Stomach (tissue), 9 donors: ENCODE data around the gene RSBN1. TPM values are rescaled to one million over a fixed set of nuclear protein-coding genes. Genes with fewer than 3 reads are reported as not detected.
"Not testable (repeated sequence)": the region's sequence is repeated elsewhere in the genome, so short reads cannot be mapped to it uniquely, and the experiment has no call there.

Source experiments
- DNase-seq, 2 donors: peaks; one replicate each; pipeline versions ENCODE4 v3.0.0 to v3.0.0-alpha.2; 2013 to 2019
- H3K27ac ChIP-seq, 5 donors: fragments of 200-600 bp in 4 of 5; sonication (generic) in 4 of 5; one replicate each; pipeline ENCODE4 v1.5.1; 2013 to 2019; ENCODE audit warnings: mild to moderate bottlenecking in 1 of 5, moderate library complexity in 1 of 5
- H3K27me3 ChIP-seq, 3 donors: fragments of 200-600 bp; sonication (generic); one replicate each; pipeline ENCODE4 v1.5.1; 2017 to 2019; ENCODE audit warnings: mixed run types in 1 of 3
- H3K36me3 ChIP-seq, 4 donors: fragments of 200-600 bp; sonication (generic); 1 replicate in 3 of 4; 2 replicates in 1 of 4; pipeline ENCODE4 v1.5.1; 2016 to 2019
- H3K4me1 ChIP-seq, 4 donors: fragments of 200-600 bp; sonication (generic); one replicate each; pipeline ENCODE4 v1.5.1; 2016 to 2019
- H3K4me3 ChIP-seq, 4 donors: fragments of 200-600 bp; sonication (generic) in 3 of 4; one replicate each; pipeline ENCODE4 v1.5.1; 2016 to 2019; ENCODE audit warnings: mild to moderate bottlenecking in 1 of 4
- H3K9me3 ChIP-seq, 4 donors: fragments of 200-600 bp; sonication (generic); one replicate each; pipeline ENCODE4 v1.5.1; 2016 to 2019
- CTCF ChIP-seq, 7 experiments: fragments of 450-650 bp in 4 of 7; fragments of 200-600 bp in 3 of 7; sonication (generic) in 3 of 7; IDR thresholded peaks; one replicate each; pipeline ENCODE4 v1.5.1; 2016 to 2019; ENCODE audit warnings: antibody characterized with exemption in 7 of 7, control low read depth in 2 of 7, mild to moderate bottlenecking in 1 of 7
- EP300 ChIP-seq: sonication (generic); formaldehyde crosslinking; IDR thresholded peaks from one replicate; pipeline ENCODE4 v1.6.1; 2017; ENCODE audit warnings: antibody characterized with exemption
- POLR2A ChIP-seq, 4 donors: fragments of 450-650 bp; IDR thresholded peaks; one replicate each; pipeline ENCODE4 v1.6.1; 2016; ENCODE audit warnings: antibody characterized with exemption in 4 of 4, control low read depth in 2 of 4, mild to moderate bottlenecking in 1 of 4, moderate library complexity in 1 of 4
- POLR2AphosphoS5 ChIP-seq, 3 donors: sonication (generic); formaldehyde crosslinking; IDR thresholded peaks; one replicate each; pipeline ENCODE4 v1.6.1; 2016; ENCODE audit warnings: antibody characterized with exemption in 3 of 3
- WGBS, 5 donors: extraction: QIAGEN DNeasy Blood & Tissue Kit in 3 of 5; methylation state at CpG; one replicate each; pipeline versions ENCODE4 v1.1.5 to v1.1.7; 2013 to 2018; 5-methylcytosine and 5-hydroxymethylcytosine counted together
- intact Hi-C: fragments of 100-400 bp; cut with DNase I; formaldehyde crosslinking; loops from one replicate; pipeline ENCODE4 v1.15.1; 2023; ENCODE audit warnings: low total_unique reads
- polyA plus RNA-seq, 3 donors: library from polyadenylated mRNA; stranded (reverse); fragments of 200-250 nt; gene quantifications; one replicate each; pipeline ENCODE4 v1.2.3, GENCODE V29; 2013
- total RNA-seq, 5 donors: library from RNA; depleted of rRNA; stranded (reverse); fragments of >200 nt; gene quantifications; one replicate each; pipeline versions ENCODE4 v1.1.0 to v1.2.3, GENCODE V29; 2014 to 2016
- donor health status: healthy with polysubstance abuse.
- donor health status: Bipolar disorder and iron deficiency.
- donor health status: healthy.

RSBN1 gene
- total and polyA plus RNA-seq, 8 donors = 2.8 to 58.9 (median 12.6) TPM

DNA sequence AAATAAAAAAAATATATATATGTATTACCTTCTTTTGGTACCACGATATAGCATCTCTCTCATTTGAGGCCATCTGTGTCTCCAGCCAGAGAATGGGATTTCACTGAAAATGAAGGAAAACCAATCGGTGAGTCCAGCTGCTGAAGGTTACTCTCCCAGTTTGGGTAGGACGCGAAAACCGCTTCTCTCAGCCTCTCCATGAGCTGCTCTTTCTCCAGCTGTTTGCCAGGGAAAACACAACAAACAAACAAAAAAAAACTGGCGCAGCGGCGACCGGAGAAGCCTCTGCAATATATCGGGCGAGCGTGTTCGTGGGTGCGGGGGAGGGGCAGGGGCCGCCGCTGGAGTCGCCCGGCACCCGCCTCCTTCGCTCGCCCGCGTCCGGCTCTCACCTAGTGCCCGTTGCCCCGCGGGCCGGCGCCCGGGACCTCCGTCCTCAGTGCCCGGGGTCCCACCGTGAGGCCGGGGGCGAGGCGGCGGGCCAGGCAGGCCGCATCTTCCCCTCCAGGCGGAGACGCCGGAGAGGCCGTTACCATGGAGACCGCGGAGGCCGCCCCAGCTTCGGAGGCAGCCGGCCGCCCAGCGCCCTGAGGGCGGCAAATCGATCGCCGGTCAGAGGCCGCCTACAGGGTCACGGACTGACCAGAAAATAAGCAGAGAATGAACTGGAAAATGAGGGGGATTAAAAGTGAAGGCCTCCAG is 53.5 kb downstream of the RSBN1 start:
- no peak for TF ChIP-seq CTCF (IDR thresholded peaks at IDR 0.05)
- TF ChIP-seq EP300 = no peak
- TF ChIP-seq POLR2AphosphoS5 (IDR thresholded peaks at IDR 0.05) = no peak
- no peak for TF ChIP-seq POLR2A (IDR thresholded peaks at IDR 0.05)
- Histone ChIP-seq H3K4me1 (peaks cover 4 to 39% (median 20%) of the 10 kb centered on the region in 4 donors), H3K4me3 (peak overlapping the region; percentile 73 to 93 (median 86)), H3K27ac (peak overlapping the region; percentile 93 to 98 (median 95)), H3K27me3 (no peaks in the 10 kb centered on the region), H3K9me3 (no peaks in the 10 kb centered on the region), H3K36me3 (peaks cover under 1 to 12% (median 5%) of the 10 kb centered on the region in 4 donors)
- WGBS, 5 donors = 0 to 1% (median 0%) methylated on average over 31 to 55 of the region's 55 CpGs
- peak; percentile 65 to 87 for DNase-seq
- intact Hi-C loops = no loop called here

- 82 to 97% (median 89%) methylated on average over 1 of the region's 1 CpG for WGBS, 5 donors
- H3K4me3 ChIP-seq = no peak overlapping the region
- no peak for DNase-seq
- H3K4me1 ChIP-seq = peaks cover 4 to 39% (median 20%) of the 10 kb centered on the region in 4 donors
- no peaks in the 10 kb centered on the region for H3K9me3 ChIP-seq
- intact Hi-C loops = no loop called here
- H3K27me3 ChIP-seq = no peaks in the 10 kb centered on the region
- TF ChIP-seq EP300 (no peak), POLR2AphosphoS5 (IDR thresholded peaks at IDR 0.05) (no peak), CTCF (IDR thresholded peaks at IDR 0.05) (no peak), POLR2A (IDR thresholded peaks at IDR 0.05) (no peak)
- peaks cover 5 to 13% (median 11%) of the 10 kb centered on the region in 4 donors for H3K36me3 ChIP-seq
- H3K27ac ChIP-seq = no peak overlapping the region
Observed at GRCh38 chr1:113756461-113756860, 55.8 kb downstream of the RSBN1 start.

- peaks cover 5 to 33% (median 26%) of the 10 kb centered on the region in 4 donors for H3K36me3 ChIP-seq
- DNase-seq, H3K27me3 ChIP-seq, H3K9me3 ChIP-seq, H3K27ac ChIP-seq, H3K4me3 ChIP-seq, intact Hi-C loops: not testable (repeated sequence)
- H3K4me1 ChIP-seq = peaks cover 4 to 29% (median 12%) of the 10 kb centered on the region in 4 donors
- 90 to 95% (median 95%) methylated on average over 6 of the region's 6 CpGs for WGBS, 5 donors
Observed at GRCh38 chr1:113753333-113753732, 58.9 kb downstream of the RSBN1 start.

GRCh38 chr1:113751516-113751915 is 60.8 kb downstream of the RSBN1 start:
- WGBS, 5 donors = 83 to 93% (median 87%) methylated on average over 1 of the region's 1 CpG
- DNase-seq = no peak
- no peak for TF ChIP-seq EP300
- TF ChIP-seq POLR2A (IDR thresholded peaks at IDR 0.05) = no peak
- TF ChIP-seq CTCF (IDR thresholded peaks at IDR 0.05) = no peak
- TF ChIP-seq POLR2AphosphoS5 (IDR thresholded peaks at IDR 0.05) = no peak
- peaks cover 0 to 15% (median 4%) of the 10 kb centered on the region in 4 donors for H3K4me1 ChIP-seq
- no peak overlapping the region for H3K27ac ChIP-seq
- H3K9me3 ChIP-seq = no peaks in the 10 kb centered on the region
- peaks cover 5 to 34% (median 29%) of the 10 kb centered on the region in 4 donors for H3K36me3 ChIP-seq
- H3K27me3 ChIP-seq = no peaks in the 10 kb centered on the region
- no peak overlapping the region for H3K4me3 ChIP-seq
- intact Hi-C loops = no loop called here

DNA sequence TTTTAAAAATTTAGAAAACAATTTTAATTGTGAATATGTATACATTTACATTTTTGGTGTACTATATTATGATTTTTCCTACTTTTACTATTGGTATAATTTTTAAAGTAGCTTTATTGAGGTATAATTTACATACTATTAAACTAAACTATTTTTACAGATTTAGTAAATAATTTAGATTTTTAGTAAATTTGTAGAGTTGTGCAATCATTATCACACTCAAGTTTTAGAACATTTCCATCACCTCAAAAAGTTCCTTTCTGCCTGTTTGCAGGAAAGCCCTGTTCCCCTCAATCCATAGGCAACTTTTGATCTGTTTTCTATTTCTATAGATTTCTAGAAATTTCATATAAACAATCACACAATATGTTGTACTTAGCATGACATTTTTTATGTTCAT is 61.2 kb downstream of the RSBN1 start:
- Histone ChIP-seq H3K27ac (no peak overlapping the region), H3K36me3 (peaks cover 5 to 34% (median 29%) of the 10 kb centered on the region in 4 donors), H3K27me3 (no peaks in the 10 kb centered on the region), H3K4me3 (no peak overlapping the region), H3K4me1 (peaks cover 0 to 12% (median under 1%) of the 10 kb centered on the region in 4 donors), H3K9me3 (no peaks in the 10 kb centered on the region)
- no peak for DNase-seq
- intact Hi-C loops = no loop called here
- TF ChIP-seq POLR2A (IDR thresholded peaks at IDR 0.05) = no peak
- no peak for TF ChIP-seq CTCF (IDR thresholded peaks at IDR 0.05)
- no peak for TF ChIP-seq EP300
- no peak for TF ChIP-seq POLR2AphosphoS5 (IDR thresholded peaks at IDR 0.05)
